Adrenal gland (tissue), 5 donors: ENCODE results near the gene SDSL.

ENCODE experiments used
- POLR2A ChIP-seq, 2 donors: fragments of 450-650 bp; IDR thresholded peaks; one replicate each; pipeline ENCODE4 v1.6.1; 2017; ENCODE audit warnings: antibody characterized with exemption in 2 of 2, mild to moderate bottlenecking in 2 of 2, moderate library complexity in 1 of 2
- TF ChIP-seq, protein P1 (sequence below), 6 experiments: fragments of 450-650 bp in 4 of 6; fragments of 200-600 bp in 2 of 6; sonication (generic) in 1 of 6; IDR thresholded peaks; 1 replicate in 5 of 6; 2 replicates in 1 of 6; pipeline versions ENCODE4 v1.5.1 to v1.8.0; 2016 to 2021; ENCODE audit warnings: antibody characterized with exemption in 6 of 6, mild to moderate bottlenecking in 2 of 6, moderate library complexity in 1 of 6
- donor health status: DM: no; HTN: no; CAD: no.

DNA sequence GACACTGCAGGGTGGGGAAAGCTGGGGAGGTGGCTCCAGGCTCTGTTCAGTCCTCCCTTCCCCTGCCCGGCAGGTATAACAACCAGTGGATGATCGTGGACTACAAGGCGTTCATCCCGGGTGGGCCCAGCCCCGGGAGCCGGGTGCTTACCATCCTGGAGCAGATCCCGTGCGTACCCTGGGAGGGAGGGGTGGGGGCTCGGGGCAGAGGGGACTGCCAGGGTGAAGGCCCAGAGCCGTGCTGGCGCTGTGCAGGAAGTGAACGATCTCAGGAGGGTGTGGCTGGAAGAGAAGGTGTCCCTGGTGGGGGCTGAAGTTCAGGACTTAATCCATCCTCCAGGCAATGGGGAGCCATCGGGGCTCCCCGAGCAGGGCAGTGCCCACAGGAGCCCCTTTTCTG lies 37.4 kb upstream of the SDSL start:
- no peak for TF ChIP-seq POLR2A (IDR thresholded peaks at IDR 0.05)
- TF ChIP-seq, protein P1, sequence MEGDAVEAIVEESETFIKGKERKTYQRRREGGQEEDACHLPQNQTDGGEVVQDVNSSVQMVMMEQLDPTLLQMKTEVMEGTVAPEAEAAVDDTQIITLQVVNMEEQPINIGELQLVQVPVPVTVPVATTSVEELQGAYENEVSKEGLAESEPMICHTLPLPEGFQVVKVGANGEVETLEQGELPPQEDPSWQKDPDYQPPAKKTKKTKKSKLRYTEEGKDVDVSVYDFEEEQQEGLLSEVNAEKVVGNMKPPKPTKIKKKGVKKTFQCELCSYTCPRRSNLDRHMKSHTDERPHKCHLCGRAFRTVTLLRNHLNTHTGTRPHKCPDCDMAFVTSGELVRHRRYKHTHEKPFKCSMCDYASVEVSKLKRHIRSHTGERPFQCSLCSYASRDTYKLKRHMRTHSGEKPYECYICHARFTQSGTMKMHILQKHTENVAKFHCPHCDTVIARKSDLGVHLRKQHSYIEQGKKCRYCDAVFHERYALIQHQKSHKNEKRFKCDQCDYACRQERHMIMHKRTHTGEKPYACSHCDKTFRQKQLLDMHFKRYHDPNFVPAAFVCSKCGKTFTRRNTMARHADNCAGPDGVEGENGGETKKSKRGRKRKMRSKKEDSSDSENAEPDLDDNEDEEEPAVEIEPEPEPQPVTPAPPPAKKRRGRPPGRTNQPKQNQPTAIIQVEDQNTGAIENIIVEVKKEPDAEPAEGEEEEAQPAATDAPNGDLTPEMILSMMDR (IDR thresholded peaks at IDR 0.05), result no peak
